ES-I3 (cell line): ENCODE measurements around the gene SNX27.
"Not testable (repeated sequence)": the region's sequence is repeated elsewhere in the genome, so short reads cannot be mapped to it uniquely, and the experiment has no call there.

Source experiments
- H3K36me3 ChIP-seq: 2 replicates; pipeline ENCODE4 v1.6.1; 2013; ENCODE audit warnings: mild to moderate bottlenecking, low read length, control low read depth, moderate library complexity; ENCODE audit not compliant: insufficient read depth
- H3K4me1 ChIP-seq: 2 replicates; pipeline ENCODE4 v1.6.1; 2013; ENCODE audit warnings: mild to moderate bottlenecking, control low read depth, low read length; ENCODE audit not compliant: insufficient read depth
- H3K9ac ChIP-seq: 2 replicates; pipeline ENCODE4 v1.6.1; 2013; ENCODE audit warnings: low read depth, mild to moderate bottlenecking, low read length, moderate library complexity
- H3K9me3 ChIP-seq: 2 replicates; pipeline ENCODE4 v1.6.1; 2013; ENCODE audit warnings: mild to moderate bottlenecking, low read length, moderate library complexity; ENCODE audit not compliant: control insufficient read depth, insufficient read depth

SNX27 gene

DNA sequence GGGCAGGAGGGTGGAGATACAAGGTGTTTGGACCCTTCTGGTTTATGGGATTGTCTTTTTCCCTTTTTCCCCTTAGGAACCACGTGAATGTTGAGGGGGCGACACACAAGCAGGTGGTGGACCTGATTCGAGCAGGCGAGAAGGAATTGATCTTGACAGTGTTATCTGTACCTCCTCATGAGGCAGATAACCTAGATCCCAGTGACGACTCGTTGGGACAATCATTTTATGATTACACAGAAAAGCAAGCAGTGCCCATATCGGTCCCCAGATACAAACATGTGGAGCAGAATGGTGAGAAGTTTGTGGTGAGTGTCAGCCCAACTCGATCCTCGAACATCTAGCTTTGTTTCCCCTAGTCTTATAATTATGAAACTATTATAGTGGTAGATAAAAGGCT is 27.0 kb downstream of the SNX27 start:
- peaks cover 2% of the 10 kb centered on the region; the same call in 1 of the 2 replicates for H3K4me1 ChIP-seq
- H3K9ac ChIP-seq = no peak overlapping the region

DNA sequence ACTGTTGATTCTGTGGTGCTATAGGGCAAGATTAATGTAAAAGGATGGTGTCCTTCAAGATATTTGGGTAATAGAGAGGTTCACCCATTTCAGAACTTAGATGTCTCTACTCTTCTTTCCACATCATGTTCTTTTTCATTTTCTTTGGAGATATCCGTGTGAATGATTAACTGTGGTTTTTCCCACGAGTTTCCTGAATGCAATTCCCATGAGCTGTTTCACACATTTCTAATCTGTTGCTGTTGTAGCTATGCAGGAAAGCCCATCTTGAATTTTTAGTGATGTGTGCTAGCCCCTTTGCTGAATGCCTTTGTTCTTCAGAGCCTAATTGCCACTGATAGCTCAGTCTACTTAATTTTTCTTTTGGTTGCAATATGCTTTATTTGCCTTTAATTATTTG is 27.6 kb downstream of the SNX27 start:
- peaks cover 2% of the 10 kb centered on the region; the same call in 1 of the 2 replicates for H3K4me1 ChIP-seq
- H3K36me3 ChIP-seq = no peaks in the 10 kb centered on the region
- H3K9me3 ChIP-seq = no peaks in the 10 kb centered on the region
- no peak overlapping the region for H3K9ac ChIP-seq

More for the DNA sequence above, 27.0 kb downstream of the SNX27 start:
- Histone ChIP-seq H3K36me3 (no peaks in the 10 kb centered on the region), H3K9me3 (no peaks in the 10 kb centered on the region)

DNA sequence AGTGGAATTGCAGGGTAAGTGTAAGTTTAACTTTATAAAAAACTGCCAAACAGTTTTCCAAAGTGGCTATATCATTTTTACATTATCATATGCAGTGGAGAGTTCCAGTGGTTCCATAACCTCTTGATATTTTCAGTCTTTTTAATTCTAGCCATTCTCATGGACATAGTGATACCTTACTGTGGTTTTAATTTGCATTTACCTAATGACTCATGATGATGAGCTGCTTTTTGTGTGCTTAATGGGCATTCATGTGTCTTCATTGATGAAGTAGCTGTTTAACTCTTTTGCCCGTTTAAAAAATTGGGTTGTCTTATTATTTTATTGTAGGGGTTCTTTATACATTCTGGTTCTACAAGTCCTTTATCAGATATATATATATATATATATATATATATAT is 29.4 kb downstream of the SNX27 start:
- no peaks in the 10 kb centered on the region for H3K9me3 ChIP-seq
- no peaks in the 10 kb centered on the region for H3K4me1 ChIP-seq
- no peaks in the 10 kb centered on the region for H3K36me3 ChIP-seq
- no peak overlapping the region for H3K9ac ChIP-seq

DNA sequence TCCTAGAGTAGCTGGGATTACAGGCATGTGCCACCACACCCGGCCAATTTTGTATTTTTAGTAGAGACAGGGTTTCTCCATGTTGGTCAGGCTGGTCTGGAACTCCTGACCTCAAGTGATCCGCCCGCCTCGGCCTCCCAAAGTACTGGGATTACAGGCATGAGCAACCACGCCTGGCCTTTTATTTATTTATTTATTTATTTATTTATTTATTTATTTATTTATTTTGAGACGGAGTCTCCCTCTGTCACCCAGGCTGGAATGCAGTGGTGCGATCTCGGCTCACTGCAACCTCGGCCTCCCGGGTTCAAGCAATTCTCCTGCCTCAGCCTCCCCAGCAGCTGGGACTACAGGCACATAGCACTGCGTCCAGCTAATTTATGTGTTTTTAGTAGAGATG is 31.2 kb downstream of the SNX27 start:
- H3K36me3 ChIP-seq, H3K4me1 ChIP-seq, H3K9me3 ChIP-seq, H3K9ac ChIP-seq: not testable (repeated sequence)

DNA sequence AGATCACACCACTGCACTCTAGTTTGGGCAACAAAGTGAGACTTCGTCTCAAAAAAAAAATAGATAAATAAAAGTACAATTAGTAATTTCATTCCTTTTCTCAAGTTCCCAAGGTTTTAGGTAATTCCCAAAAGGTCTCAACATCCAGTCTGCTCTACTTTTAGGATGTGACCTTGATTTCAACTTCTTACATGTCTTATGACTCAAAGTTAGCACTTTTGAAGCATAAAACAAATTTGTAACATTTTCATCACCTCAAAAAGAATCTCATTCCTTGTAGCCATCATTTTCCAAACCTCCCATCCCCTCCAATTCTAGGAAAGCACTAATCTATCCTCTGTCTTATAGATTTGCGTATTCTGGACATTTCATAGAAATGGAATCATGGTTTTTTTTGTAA is 32.2 kb downstream of the SNX27 start:
- Histone ChIP-seq H3K9ac (no peak overlapping the region), H3K9me3 (no peaks in the 10 kb centered on the region), H3K36me3 (no peaks in the 10 kb centered on the region), H3K4me1 (no peaks in the 10 kb centered on the region)

DNA sequence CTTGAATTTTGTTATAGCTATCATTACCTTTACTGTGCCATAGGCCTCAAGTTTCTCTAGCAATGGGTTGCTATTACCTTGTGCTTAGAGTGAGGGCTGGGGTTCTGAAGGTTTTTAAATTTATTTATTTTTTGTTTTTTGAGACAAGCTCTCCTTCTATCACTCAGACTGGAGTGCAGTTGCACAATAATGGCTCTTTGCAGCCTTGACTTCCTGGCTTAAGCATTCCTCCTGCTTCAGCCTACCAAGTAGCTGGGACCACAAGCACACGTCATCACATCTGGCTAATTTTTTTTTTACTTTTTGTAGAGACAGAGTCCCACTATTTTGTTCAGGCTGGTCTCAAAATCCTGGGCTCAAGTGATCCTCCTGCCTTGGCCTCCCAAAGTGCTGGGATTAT is 41.5 kb downstream of the SNX27 start:
- peaks cover 5% of the 10 kb centered on the region; the same call in 1 of the 2 replicates for H3K9me3 ChIP-seq
- no peaks in the 10 kb centered on the region for H3K4me1 ChIP-seq
- no peak overlapping the region for H3K9ac ChIP-seq
- H3K36me3 ChIP-seq = no peaks in the 10 kb centered on the region

DNA sequence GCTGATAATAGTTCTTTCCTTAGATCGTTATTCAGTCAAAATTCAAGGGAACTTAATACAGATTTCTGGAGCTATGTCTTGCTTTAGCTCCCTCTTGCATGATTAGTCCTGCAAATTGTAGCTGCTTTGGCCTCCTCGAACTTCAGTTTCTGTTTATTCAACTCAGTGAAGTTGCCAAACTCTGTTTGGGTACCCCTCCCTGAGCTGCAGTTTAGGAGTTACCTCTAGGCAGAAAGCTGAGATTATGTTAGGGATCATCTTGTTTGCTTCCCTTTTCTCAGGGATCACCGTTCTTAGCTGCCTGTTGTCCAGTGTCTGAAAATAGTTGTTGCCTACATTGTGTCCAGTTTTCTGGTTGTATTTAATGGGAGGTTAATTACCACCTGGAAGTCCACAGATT is 43.5 kb downstream of the SNX27 start:
- no peaks in the 10 kb centered on the region for H3K36me3 ChIP-seq
- H3K9me3 ChIP-seq = peaks cover 5% of the 10 kb centered on the region; the same call in 1 of the 2 replicates
- H3K4me1 ChIP-seq = no peaks in the 10 kb centered on the region
- no peak overlapping the region for H3K9ac ChIP-seq

DNA sequence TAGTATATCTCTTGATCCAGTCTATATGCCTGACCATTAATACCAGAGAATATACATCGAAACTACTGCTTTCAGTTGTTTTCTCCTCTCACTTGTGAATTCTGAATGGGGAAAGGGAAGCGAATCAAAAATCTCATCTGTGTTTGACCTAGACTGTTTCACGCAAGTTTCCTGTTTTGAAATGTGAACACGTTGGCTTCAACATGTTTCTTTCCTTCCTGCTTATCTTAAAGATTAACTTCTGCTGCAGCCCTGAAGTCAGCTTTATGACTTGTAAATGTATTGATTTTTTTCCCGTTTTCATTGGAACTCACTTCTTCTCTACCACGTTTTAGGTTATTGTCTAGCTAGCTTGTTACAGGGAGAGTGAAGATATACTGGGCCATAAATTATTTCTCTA is 49.9 kb downstream of the SNX27 start:
- no peaks in the 10 kb centered on the region for H3K9me3 ChIP-seq
- no peak overlapping the region for H3K9ac ChIP-seq
- H3K4me1 ChIP-seq = no peaks in the 10 kb centered on the region
- H3K36me3 ChIP-seq = no peaks in the 10 kb centered on the region

DNA sequence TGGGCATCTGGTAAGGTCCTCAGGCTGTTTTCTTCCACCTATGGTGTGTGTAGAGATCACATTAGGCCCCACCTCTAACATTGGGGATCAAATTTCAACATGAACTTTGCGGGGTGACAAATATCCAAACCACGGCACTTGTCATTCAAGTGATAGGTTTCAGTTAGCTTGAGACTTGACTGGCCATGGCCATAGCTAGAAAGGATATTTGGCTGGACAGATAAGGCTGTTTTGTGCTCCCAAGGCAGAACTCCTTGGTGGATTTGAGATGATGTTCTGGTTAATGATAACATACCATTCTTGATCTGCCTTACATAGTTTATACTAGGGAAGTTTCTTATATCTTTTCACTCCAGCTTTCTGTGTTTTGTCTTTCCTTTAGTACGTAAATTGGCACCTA is 56.2 kb downstream of the SNX27 start:
- no peaks in the 10 kb centered on the region; the same call in 1 of the 2 replicates for H3K36me3 ChIP-seq
- H3K9ac ChIP-seq = no peak overlapping the region
- H3K4me1 ChIP-seq = no peaks in the 10 kb centered on the region
- no peaks in the 10 kb centered on the region for H3K9me3 ChIP-seq

DNA sequence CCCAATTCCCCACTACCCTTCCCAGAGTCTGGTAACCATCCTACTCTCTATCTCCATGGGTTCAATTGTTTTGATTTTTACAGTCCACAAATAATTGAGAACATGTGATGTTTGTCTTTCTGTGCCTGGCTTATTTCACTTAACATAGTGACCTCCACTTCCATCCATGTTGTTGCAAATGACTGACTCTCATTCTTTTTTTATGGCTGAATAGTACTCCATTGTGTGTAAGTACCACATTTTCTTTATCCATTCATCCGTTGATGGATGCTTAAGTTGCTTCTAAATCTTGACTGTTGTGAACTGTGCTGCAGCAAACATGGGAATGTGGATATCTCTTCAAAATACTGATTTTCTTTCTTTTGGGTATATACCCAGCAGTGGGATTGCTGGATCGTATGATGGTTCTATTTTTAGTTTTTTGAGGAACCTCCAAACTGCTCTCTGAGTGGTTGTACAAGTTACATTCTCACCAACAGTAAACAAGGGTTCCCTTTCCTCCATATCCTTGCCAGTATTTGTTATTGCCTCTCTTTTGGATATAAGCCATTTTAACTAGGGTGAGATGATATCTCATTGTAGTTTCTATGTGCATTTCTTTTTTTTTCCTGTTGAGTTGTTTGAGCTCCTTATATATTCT is 58.3 kb downstream of the SNX27 start:
- not testable (repeated sequence) for H3K4me1 ChIP-seq, H3K9me3 ChIP-seq, H3K36me3 ChIP-seq, H3K9ac ChIP-seq

DNA sequence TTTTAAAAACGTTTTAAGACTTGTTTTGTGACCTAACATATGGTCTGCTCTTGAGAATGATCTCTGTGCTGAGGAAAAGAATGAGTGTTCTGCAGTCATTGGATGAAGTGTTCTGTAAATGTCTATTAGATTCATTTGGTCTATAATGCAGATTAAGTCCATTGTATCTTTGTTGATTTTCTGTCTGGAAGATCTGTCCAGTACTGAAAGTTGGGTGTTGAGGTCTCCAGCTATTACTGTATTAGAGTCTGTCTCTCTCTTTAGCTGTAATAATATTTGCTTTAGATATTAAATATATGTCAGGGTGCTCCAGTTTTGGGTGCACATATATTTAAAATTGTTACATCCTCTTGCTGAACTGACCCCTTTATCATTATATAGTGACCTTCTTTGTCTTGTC is 61.6 kb downstream of the SNX27 start:
- Histone ChIP-seq H3K36me3 (no peaks in the 10 kb centered on the region; the same call in 1 of the 2 replicates), H3K9ac (no peak overlapping the region), H3K4me1 (no peaks in the 10 kb centered on the region), H3K9me3 (no peaks in the 10 kb centered on the region)

DNA sequence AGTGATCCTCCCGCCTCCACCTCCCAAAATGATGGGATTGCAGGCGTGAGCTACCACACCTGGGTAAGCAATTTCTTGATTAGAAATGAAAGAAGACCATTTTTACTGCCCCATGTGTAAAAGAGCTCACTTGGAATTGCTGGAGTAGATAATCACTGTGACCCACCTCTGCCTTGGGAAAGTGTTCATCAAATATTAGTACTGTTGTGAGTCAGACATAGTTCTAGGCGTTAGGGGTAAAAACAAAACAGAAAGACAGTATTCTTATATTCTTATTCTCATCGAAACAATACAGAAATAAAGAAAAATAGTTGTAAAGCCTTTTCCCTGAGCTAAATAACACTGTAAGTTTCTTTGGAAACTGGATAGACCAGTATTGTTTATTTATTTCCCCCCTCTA is 68.5 kb downstream of the SNX27 start:
- H3K4me1 ChIP-seq = no peaks in the 10 kb centered on the region
- no peak overlapping the region for H3K9ac ChIP-seq
- H3K36me3 ChIP-seq = no peaks in the 10 kb centered on the region
- no peaks in the 10 kb centered on the region for H3K9me3 ChIP-seq

DNA sequence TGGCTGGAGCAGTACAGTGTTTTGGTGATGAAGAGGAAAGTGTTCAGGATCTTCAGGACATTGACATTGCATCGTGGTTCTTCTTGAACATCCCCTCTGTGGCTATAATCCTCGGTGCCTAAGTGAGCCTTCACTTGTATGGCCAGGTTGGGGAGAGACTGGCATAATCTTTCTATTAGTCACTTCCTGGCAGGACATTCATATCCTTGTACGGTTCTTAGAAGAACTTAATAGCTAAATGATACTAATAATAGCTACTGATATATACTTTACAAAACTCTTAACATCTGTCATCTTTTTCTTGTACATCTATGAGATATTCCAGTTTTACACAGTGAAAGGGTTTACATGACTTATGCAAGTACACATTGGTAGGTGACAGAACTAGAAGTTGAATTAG is 69.0 kb downstream of the SNX27 start:
- no peaks in the 10 kb centered on the region; the same call in 1 of the 2 replicates for H3K9me3 ChIP-seq
- H3K9ac ChIP-seq = no peak overlapping the region
- no peaks in the 10 kb centered on the region for H3K36me3 ChIP-seq
- no peaks in the 10 kb centered on the region for H3K4me1 ChIP-seq

DNA sequence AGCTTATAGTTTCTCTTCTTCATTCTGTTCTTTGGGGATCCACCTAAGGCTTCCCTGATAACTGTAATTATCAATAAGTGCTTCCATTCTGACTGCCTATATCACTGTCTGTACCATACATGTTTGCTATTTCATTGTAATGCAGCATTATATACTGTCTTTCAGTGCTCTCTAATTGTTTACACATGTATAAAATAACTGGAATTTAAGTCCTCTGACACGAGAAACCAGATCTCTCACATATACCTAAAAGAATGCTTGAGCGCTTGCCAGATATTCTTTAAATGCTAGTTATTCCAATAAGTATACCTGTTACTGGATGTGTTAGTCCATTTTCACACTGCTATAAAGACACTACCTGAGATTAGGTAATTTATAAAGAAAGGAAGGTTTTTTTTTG is 70.1 kb downstream of the SNX27 start:
- H3K9ac ChIP-seq = no peak overlapping the region
- H3K36me3 ChIP-seq = no peaks in the 10 kb centered on the region
- no peaks in the 10 kb centered on the region for H3K4me1 ChIP-seq

DNA sequence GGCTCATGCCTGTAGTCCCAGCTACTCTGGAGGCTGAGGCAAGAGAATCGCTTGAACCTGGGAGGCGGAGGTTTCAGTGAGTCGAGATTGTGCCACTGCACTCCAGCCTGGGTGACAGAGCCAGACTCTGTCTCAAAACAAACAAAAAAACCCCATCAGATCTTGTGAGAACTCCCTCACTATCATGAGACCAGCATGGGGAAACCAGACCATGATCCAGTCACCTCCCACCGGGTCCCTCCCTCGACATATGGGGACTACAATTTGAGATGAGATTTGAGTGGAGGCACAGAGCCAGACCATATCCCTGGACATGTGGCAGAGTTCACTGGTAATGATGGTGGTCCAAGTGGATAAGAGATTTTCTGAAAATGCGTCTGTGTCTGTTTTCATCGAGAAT is 71.1 kb downstream of the SNX27 start:
- not testable (repeated sequence) for H3K36me3 ChIP-seq, H3K4me1 ChIP-seq, H3K9ac ChIP-seq, H3K9me3 ChIP-seq

More for the DNA sequence above, 70.1 kb downstream of the SNX27 start:
- H3K9me3 ChIP-seq = no peaks in the 10 kb centered on the region; the same call in 1 of the 2 replicates

DNA sequence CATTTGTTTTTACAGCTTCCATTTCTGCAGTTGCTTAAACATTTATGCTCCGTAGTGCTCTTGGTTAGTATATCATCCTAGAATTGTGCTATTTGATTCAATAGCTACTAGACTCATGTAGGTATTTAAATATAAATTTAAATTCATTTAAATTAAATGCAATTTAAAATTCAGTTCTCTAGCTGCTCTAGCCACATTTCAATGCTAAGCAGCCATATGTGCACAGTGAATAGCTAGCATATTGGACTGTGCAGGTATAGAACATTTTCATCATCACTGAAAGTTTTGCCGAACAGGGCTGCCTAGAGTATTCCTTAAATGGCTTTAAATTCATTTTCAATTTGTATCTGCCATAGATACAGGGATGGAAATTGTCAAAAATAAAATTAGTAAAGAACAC is 72.3 kb downstream of the SNX27 start:
- Histone ChIP-seq H3K36me3 (no peaks in the 10 kb centered on the region), H3K9ac (no peak overlapping the region), H3K4me1 (no peaks in the 10 kb centered on the region), H3K9me3 (no peaks in the 10 kb centered on the region; the same call in 1 of the 2 replicates)
